SU-DHL-6 (cell line): ENCODE data around the gene CNTN1.

Experiments
- H2AFZ ChIP-seq: fragments of 200-600 bp; sonication (generic); 2 replicates; pipeline ENCODE4 v1.6.1; 2014; ENCODE audit warnings: low read depth, mild to moderate bottlenecking, moderate library complexity, mixed read lengths, antibody characterized with exemption, low read length; ENCODE audit not compliant: severe bottlenecking
- H3F3A ChIP-seq: fragments of 200-600 bp; shearing (Covaris generic); 2 replicates; pipeline ENCODE4 v1.6.0; 2016; ENCODE audit warnings: antibody characterized with exemption, mild to moderate bottlenecking; ENCODE audit not compliant: insufficient read depth
- H3K27ac ChIP-seq: fragments of 200-600 bp; sonication (generic); 2 replicates; pipeline ENCODE4 v1.5.1; 2016; ENCODE audit warnings: low read depth, mild to moderate bottlenecking, low read length, moderate library complexity, mixed read lengths
- H3K27me3 ChIP-seq: fragments of 200-600 bp; sonication (generic), shearing (Covaris generic); 2 replicates; pipeline ENCODE4 v1.6.0; 2014; ENCODE audit warnings: mild to moderate bottlenecking, low read length
- H3K36me3 ChIP-seq: fragments of 200-600 bp; sonication (generic); 2 replicates; pipeline ENCODE4 v1.6.1; 2014; ENCODE audit warnings: mild to moderate bottlenecking, low read length, mixed read lengths
- H3K4me2 ChIP-seq: fragments of 300-600, 200-600 bp; shearing (Covaris generic), sonication (generic); 2 replicates; pipeline ENCODE4 v1.6.0; 2014; ENCODE audit warnings: low read length, low read depth, mild to moderate bottlenecking; ENCODE audit not compliant: poor library complexity, severe bottlenecking
- H3K4me3 ChIP-seq: fragments of 200-600 bp; sonication (generic); 2 replicates; pipeline ENCODE4 v1.5.1; 2014; ENCODE audit warnings: antibody characterized with exemption, low read length, mild to moderate bottlenecking, mixed read lengths; ENCODE audit not compliant: insufficient read depth, poor library complexity, severe bottlenecking
- H3K79me2 ChIP-seq: fragments of 200-600 bp; sonication (generic); 2 replicates; pipeline ENCODE4 v1.6.1; 2014; ENCODE audit warnings: mild to moderate bottlenecking, low read length, moderate library complexity; ENCODE audit not compliant: insufficient read depth
- H3K9ac ChIP-seq: fragments of 200-600 bp; sonication (generic); 2 replicates; pipeline ENCODE4 v1.7.0; 2014; ENCODE audit warnings: mild to moderate bottlenecking, low read length
- H3K9me2 ChIP-seq: fragments of 200-600 bp; sonication (generic); replicated peaks from 2 replicates; pipeline ENCODE4 v1.6.1; 2014; ENCODE audit warnings: low read length; ENCODE audit not compliant: insufficient read depth
- H3K9me3 ChIP-seq: fragments of 200-600 bp; sonication (generic); 2 replicates; pipeline ENCODE4 v1.6.1; 2014; ENCODE audit warnings: low read length, mixed read lengths; ENCODE audit not compliant: insufficient read depth
- H4K20me1 ChIP-seq: fragments of 200-600 bp; sonication (generic); 2 replicates; pipeline ENCODE4 v1.6.1; 2014; ENCODE audit warnings: low read depth, mild to moderate bottlenecking, antibody characterized with exemption, low read length, moderate library complexity, mixed read lengths
- EZH2phosphoT487 ChIP-seq: fragments of 200-600 bp; sonication (generic), shearing (Covaris generic); conservative IDR thresholded peaks from 2 replicates; pipeline ENCODE4 v1.6.1; 2018; ENCODE audit warnings: mild to moderate bottlenecking, antibody characterized with exemption, low read length, moderate library complexity, mixed read lengths
- TF ChIP-seq, protein P1 (sequence below): fragments of 200-600 bp; sonication (generic); IDR thresholded peaks from one replicate; pipeline ENCODE4 v1.5.1; 2017; ENCODE audit warnings: antibody characterized with exemption, mild to moderate bottlenecking, low read length, moderate library complexity; ENCODE audit not compliant: insufficient read depth, poor library complexity, severe bottlenecking

The CNTN1 gene

GRCh38 chr12:40911676-40912075 lies 219.4 kb downstream of the CNTN1 start:
- H3K9ac ChIP-seq: no peak overlapping the region
- no peak overlapping the region for H3K4me2 ChIP-seq
- no peaks in the 10 kb centered on the region for H3K27me3 ChIP-seq
- H3K79me2 ChIP-seq: no peaks in the 10 kb centered on the region
- no peak overlapping the region for H2AFZ ChIP-seq
- no peak overlapping the region for H3K4me3 ChIP-seq
- H3K9me2 ChIP-seq: no peaks in the 10 kb centered on the region
- H3K27ac ChIP-seq: no peak overlapping the region
- H3K9me3 ChIP-seq: no peaks in the 10 kb centered on the region
- H4K20me1 ChIP-seq: no peaks in the 10 kb centered on the region
- H3F3A ChIP-seq: no peaks in the 10 kb centered on the region
- no peak for TF ChIP-seq EZH2phosphoT487
- TF ChIP-seq, protein P1, sequence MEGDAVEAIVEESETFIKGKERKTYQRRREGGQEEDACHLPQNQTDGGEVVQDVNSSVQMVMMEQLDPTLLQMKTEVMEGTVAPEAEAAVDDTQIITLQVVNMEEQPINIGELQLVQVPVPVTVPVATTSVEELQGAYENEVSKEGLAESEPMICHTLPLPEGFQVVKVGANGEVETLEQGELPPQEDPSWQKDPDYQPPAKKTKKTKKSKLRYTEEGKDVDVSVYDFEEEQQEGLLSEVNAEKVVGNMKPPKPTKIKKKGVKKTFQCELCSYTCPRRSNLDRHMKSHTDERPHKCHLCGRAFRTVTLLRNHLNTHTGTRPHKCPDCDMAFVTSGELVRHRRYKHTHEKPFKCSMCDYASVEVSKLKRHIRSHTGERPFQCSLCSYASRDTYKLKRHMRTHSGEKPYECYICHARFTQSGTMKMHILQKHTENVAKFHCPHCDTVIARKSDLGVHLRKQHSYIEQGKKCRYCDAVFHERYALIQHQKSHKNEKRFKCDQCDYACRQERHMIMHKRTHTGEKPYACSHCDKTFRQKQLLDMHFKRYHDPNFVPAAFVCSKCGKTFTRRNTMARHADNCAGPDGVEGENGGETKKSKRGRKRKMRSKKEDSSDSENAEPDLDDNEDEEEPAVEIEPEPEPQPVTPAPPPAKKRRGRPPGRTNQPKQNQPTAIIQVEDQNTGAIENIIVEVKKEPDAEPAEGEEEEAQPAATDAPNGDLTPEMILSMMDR: no peak
- no peaks in the 10 kb centered on the region for H3K36me3 ChIP-seq

GRCh38 chr12:40915172-40915571 lies 222.9 kb downstream of the CNTN1 start:
- Histone ChIP-seq H3K27me3 (no peaks in the 10 kb centered on the region), H3K9me3 (no peaks in the 10 kb centered on the region), H3K36me3 (no peaks in the 10 kb centered on the region), H3K9me2 (no peaks in the 10 kb centered on the region), H3K27ac (no peak overlapping the region), H4K20me1 (no peaks in the 10 kb centered on the region), H3F3A (no peaks in the 10 kb centered on the region), H3K4me2 (no peak overlapping the region), H3K9ac (no peak overlapping the region), H3K4me3 (no peak overlapping the region), H2AFZ (no peak overlapping the region), H3K79me2 (no peaks in the 10 kb centered on the region)
- TF ChIP-seq EZH2phosphoT487: no peak
- TF ChIP-seq, protein P1: no peak

DNA sequence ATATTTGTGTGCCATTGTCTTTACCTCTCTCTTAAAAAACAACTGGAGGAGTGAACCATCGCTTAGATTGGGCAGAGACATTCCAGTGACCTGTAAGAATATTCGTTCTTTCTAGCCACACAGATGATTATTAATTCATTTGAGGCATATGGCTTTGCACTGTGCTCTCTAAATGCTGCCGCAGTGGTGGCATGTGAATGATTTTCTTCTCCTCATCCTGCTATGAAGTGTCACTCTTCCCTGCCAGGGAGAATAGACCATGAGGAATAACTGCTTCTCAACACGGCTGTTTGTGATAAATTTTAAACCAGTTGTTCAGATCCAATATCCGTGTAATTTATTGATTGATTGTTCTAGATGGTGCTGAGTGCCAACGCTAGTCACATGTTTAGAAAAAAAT lies 225.3 kb downstream of the CNTN1 start:
- Histone ChIP-seq H3K9ac (no peak overlapping the region), H2AFZ (no peak overlapping the region)
- TF ChIP-seq EZH2phosphoT487: no peak
- TF ChIP-seq, protein P1: no peak

More for the DNA sequence above, 225.3 kb downstream of the CNTN1 start:
- Histone ChIP-seq H3K4me3 (no peak overlapping the region), H3K9me3 (no peaks in the 10 kb centered on the region), H3K79me2 (no peaks in the 10 kb centered on the region), H3K9me2 (no peaks in the 10 kb centered on the region), H3K27me3 (no peaks in the 10 kb centered on the region), H3F3A (no peaks in the 10 kb centered on the region), H4K20me1 (no peaks in the 10 kb centered on the region), H3K27ac (no peak overlapping the region), H3K4me2 (no peak overlapping the region), H3K36me3 (no peaks in the 10 kb centered on the region)
